Fibroblast of pulmonary artery (primary cell): ENCODE measurements around the gene PRIMA1.

Experiments
- DNase-seq: peaks from one replicate; pipeline ENCODE4 v3.0.0-alpha.2; 2010; ENCODE audit warnings: low read depth
- H3K4me3 ChIP-seq: replicated peaks from 2 replicates; pipeline ENCODE4 v1.5.1; 2011; ENCODE audit warnings: low read depth, mild to moderate bottlenecking, control low read depth, low read length, moderate library complexity
- CTCF ChIP-seq: IDR thresholded peaks from 2 replicates; pipeline ENCODE4 v1.5.1; 2011; ENCODE audit warnings: mild to moderate bottlenecking, control low read depth, low read length, inconsistent platforms; ENCODE audit errors: missing control alignments

Gene PRIMA1, protein sequence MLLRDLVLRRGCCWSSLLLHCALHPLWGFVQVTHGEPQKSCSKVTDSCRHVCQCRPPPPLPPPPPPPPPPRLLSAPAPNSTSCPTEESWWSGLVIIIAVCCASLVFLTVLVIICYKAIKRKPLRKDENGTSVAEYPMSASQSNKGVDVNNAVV

GRCh38 chr14:93788293-93788542 is at the start of gene PRIMA1:
TSS of gene PRIMA1 (minus strand) at chr14:93788485. CDS start at chr14:93787718, 767 bp downstream.
- no peak for TF ChIP-seq CTCF
- no peak within 1 kb of the TSS for H3K4me3 ChIP-seq
- no peak for DNase-seq

- H3K4me3 ChIP-seq, result no peak overlapping the region
- no peak for DNase-seq
- no peak for TF ChIP-seq CTCF
Measured at GRCh38 chr14:93834699-93835371, 46.5 kb upstream of the PRIMA1 start.

- TF ChIP-seq CTCF, result no peak
- no peak for DNase-seq
- H3K4me3 ChIP-seq, result no peak overlapping the region
Measured at GRCh38 chr14:93832665-93833064, 44.4 kb upstream of the PRIMA1 start.

DNA sequence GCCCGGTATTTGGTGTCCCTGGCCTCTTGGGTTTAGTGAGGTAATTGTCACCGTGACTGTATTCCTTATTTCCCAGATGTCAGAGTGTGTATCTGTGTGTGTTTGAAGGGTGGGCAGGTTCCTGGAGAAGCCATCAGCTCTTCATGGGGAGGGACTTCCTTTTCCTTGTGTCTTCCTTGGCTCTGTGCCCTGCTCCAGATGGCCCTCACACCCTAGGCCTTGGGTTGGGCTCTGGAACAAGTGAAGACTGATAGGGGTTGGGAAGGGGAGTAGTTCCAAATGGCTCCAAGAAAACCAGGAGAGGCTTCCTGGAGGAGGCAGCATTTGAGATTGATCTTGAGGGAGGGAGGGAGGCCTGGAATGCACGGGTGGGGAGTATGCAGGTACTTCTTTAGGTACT is 43.8 kb upstream of the PRIMA1 start:
- DNase-seq, result no peak
- no peak for TF ChIP-seq CTCF
- no peak overlapping the region for H3K4me3 ChIP-seq

DNA sequence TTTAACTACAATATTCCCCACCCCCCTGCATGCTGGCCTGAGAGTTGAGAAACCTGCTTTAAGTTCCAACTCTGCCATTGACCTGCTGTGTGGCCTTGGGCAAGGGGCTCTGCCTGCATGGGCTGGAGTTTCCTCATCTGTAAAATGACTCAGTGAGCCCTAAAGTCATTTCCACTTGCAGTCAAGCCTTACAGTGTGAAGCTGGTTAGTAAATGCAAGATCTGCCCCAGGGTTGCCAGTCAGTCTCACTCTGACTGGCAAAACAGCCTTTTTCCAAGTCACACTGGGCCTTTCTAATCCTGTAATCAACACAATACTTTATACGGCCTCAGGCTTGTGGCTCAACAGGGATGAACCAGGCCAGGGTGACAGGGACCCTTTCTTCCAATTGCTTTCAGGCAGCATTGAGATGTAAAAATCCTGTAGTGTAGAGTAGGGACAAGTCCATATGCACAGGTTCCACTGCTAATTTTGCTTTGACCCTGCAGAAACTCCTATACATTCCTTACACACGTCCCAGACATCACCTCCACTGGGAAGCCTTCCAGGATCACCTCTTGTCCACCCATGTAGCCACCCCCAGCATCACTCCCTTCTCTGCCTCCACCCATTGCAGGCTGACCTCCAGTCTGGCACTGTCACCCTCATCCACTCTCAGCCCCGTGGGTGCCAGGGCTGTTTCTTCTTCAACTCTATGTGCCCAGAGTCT is 42.6 kb upstream of the PRIMA1 start:
- H3K4me3 ChIP-seq, result no peak overlapping the region
- DNase-seq, result no peak
- no peak for TF ChIP-seq CTCF

DNA sequence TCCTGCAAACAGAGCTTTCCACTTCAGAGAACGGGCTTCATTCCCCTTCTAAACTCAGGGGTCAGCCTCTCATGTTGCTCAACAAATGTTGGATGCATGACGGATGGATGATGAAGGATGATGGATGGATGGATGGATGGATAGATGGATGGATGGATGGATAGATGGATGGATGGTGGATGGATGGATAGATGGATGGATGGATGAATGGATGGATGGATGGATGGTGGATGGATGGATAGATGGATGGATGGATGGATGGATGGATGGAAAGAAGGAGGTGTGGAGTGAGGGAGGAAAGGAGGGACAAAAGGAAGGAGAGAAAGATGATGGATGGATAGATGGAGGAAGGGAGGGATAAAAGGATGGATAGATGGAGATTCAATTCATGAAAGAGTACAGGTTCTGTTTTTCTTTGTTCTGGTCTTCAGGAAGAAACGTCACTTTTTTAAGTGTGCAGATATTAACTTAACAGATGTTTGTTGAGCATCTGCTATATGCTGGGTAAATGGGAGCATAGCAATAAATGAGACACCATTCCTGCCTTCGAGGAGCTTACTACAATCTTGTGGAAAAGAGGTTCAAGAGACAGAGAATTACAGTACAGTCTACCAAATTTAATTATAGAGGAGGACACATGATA is 41.7 kb upstream of the PRIMA1 start:
- TF ChIP-seq CTCF, result no peak
- no peak overlapping the region for H3K4me3 ChIP-seq
- no peak for DNase-seq
